SK-N-SH (cell line): Measurements from ENCODE around the gene LLGL2.

Experiments used
- POLR2AphosphoS5 ChIP-seq: IDR thresholded peaks from 2 replicates; pipeline ENCODE4 v1.6.1; 2012; ENCODE audit warnings: low read depth, low read length
- SMC3 ChIP-seq: IDR thresholded peaks from 2 replicates; pipeline ENCODE4 v1.6.1; 2012; ENCODE audit warnings: low read depth, low read length, improper control_type of control experiment

DNA sequence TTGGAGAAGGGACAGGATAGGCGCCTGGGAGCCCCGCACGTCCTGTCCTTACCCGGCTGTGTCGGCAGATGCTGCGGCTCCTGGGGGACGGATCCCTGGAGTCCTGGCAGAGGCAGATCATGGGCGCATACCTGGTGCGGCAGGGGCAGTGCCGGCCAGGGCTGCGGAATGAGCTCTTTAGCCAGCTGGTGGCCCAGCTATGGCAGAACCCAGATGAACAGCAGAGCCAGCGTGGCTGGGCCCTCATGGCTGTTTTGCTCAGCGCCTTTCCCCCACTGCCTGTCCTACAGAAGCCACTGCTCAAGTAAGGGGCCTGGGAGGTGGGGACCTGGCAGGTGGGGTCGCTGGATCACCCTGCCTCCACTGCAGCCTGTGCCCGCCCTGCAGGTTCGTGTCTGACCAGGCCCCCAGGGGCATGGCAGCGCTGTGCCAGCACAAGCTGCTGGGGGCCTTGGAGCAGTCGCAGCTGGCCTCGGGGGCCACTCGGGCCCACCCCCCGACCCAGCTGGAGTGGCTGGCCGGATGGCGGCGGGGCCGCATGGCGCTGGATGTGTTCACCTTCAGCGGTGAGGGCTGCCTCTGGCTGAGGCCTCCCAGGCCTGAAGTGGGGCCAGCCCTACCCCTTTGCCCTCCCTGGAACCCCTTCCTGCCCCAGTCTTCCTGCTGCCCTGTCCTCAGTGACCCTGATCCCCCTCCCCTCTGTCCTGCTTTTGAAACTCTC lies 87.6 kb downstream of the LLGL2 start:
- no peak for TF ChIP-seq SMC3
- no peak for TF ChIP-seq POLR2AphosphoS5
